H1 (cell line): ENCODE measurements around the gene POLR1G. TPM values are rescaled to one million over a fixed set of nuclear protein-coding genes. Genes with fewer than 3 reads are reported as not detected.

Experiments used
- ASH2L ChIP-seq: fragments of 200-600, 300-600 bp; sonication (generic); IDR thresholded peaks from one replicate; pipeline ENCODE4 v1.7.1; 2017; ENCODE audit warnings: low read length
- CREB1 ChIP-seq: IDR thresholded peaks from 2 replicates; pipeline ENCODE4 v1.6.1; 2012; ENCODE audit warnings: inconsistent platforms
- EP300 ChIP-seq, 2 experiments: IDR thresholded peaks; 1 replicate in 1 of 2; 2 replicates in 1 of 2; pipeline ENCODE4 v1.6.1; 2011 to 2012; ENCODE audit warnings: low read depth in 2 of 2, low read length in 2 of 2, mild to moderate bottlenecking in 2 of 2, borderline replicate concordance in 1 of 2, inconsistent platforms in 1 of 2, moderate library complexity in 1 of 2
- EZH2 ChIP-seq: fragments of 200-600 bp; sonication (generic); IDR thresholded peaks from 2 replicates; pipeline ENCODE4 v1.7.1; 2012; ENCODE audit warnings: low read depth, mild to moderate bottlenecking, moderate library complexity, low read length, inconsistent platforms; ENCODE audit not compliant: severe bottlenecking
- HDAC6 ChIP-seq: IDR thresholded peaks from one replicate; pipeline ENCODE4 v1.7.1; 2012; ENCODE audit warnings: low read depth, mild to moderate bottlenecking, inconsistent platforms, low read length, moderate library complexity
- JUND ChIP-seq: IDR thresholded peaks from 2 replicates; pipeline ENCODE4 v1.6.1; 2011; ENCODE audit warnings: mild to moderate bottlenecking, improper control_type of control experiment, low read length
- KDM4A ChIP-seq: IDR thresholded peaks from one replicate; pipeline ENCODE4 v1.7.1; 2012; ENCODE audit warnings: low read depth, mild to moderate bottlenecking, moderate library complexity, low read length, inconsistent platforms; ENCODE audit not compliant: severe bottlenecking
- PHF8 ChIP-seq: fragments of 200-600 bp; sonication (generic); conservative IDR thresholded peaks from 2 replicates; pipeline ENCODE4 v1.7.1; 2012; ENCODE audit warnings: low read depth, mild to moderate bottlenecking, inconsistent platforms, low read length, moderate library complexity
- POU5F1 ChIP-seq: IDR thresholded peaks from 2 replicates; pipeline ENCODE4 v1.6.1; 2011; ENCODE audit warnings: low read depth, mild to moderate bottlenecking, low read length, moderate library complexity
- RBBP5 ChIP-seq: IDR thresholded peaks from 2 replicates; pipeline ENCODE4 v1.7.1; 2012; ENCODE audit warnings: low read depth, mild to moderate bottlenecking, inconsistent platforms, low read length, moderate library complexity, borderline replicate concordance
- RFX5 ChIP-seq: IDR thresholded peaks from 2 replicates; pipeline ENCODE4 v1.6.1; 2011; ENCODE audit warnings: low read depth, low read length, improper control_type of control experiment, borderline replicate concordance
- SP1 ChIP-seq: IDR thresholded peaks from 2 replicates; pipeline ENCODE4 v1.6.1; 2011; ENCODE audit warnings: low read depth, low read length
- SP2 ChIP-seq: IDR thresholded peaks from 2 replicates; pipeline ENCODE4 v1.6.1; 2012; ENCODE audit warnings: mild to moderate bottlenecking, low read length, inconsistent platforms
- SUZ12 ChIP-seq: fragments of 200-600 bp; sonication (generic); IDR thresholded peaks from 2 replicates; pipeline ENCODE4 v1.6.1; 2012; ENCODE audit warnings: mild to moderate bottlenecking, inconsistent platforms, low read length, moderate library complexity, mixed read lengths
- TAF1 ChIP-seq: IDR thresholded peaks from 2 replicates; pipeline ENCODE4 v1.6.1; 2011; ENCODE audit warnings: mild to moderate bottlenecking, low read depth, low read length
- TBP ChIP-seq: IDR thresholded peaks from 2 replicates; pipeline ENCODE4 v1.6.1; 2011; ENCODE audit warnings: low read depth, low read length, improper control_type of control experiment
- TEAD4 ChIP-seq: IDR thresholded peaks from 2 replicates; pipeline ENCODE4 v1.6.1; 2012; ENCODE audit warnings: low read depth, low read length, inconsistent platforms, mixed read lengths
- ZNF274 ChIP-seq: IDR thresholded peaks from 2 replicates; pipeline ENCODE4 v1.7.0; 2012; ENCODE audit warnings: low read length, borderline replicate concordance; ENCODE audit errors: extremely low read depth
- polyA plus RNA-seq, 7 experiments: library from polyadenylated mRNA; depleted of rRNA in 3 of 7; stranded (reverse) in 5 of 7; unstranded in 2 of 7; fragments of >200 nt in 5 of 7; fragments of 200-250 nt in 2 of 7; gene quantifications; 1 replicate in 5 of 7; 2 replicates in 1 of 7; 4 replicates in 1 of 7; pipeline versions ENCODE4 v1.2.1 to v1.2.3, GENCODE V29; 2011 to 2013; ENCODE audit warnings: missing spikeins in 2 of 7, mixed read lengths in 2 of 7
- total RNA-seq: library from RNA; stranded (reverse); fragmentation: NEBNext Ultra II Directional; extraction: Animal tissue kit (Norgen Biotek cat#: 25700); gene quantifications from 2 replicates; pipeline ENCODE4 v1.2.1, GENCODE V29; 2021
- TF ChIP-seq, protein P1 (sequence below), 3 experiments: IDR thresholded peaks; 1 replicate in 2 of 3; 2 replicates in 1 of 3; pipeline versions ENCODE4 v1.5.1 to v1.6.1; 2011; ENCODE audit warnings: low read length in 3 of 3, mild to moderate bottlenecking in 3 of 3, inconsistent platforms in 2 of 3, low read depth in 1 of 3, moderate library complexity in 1 of 3; ENCODE audit not compliant: insufficient read depth in 1 of 3; ENCODE audit errors: control extremely low read depth in 1 of 3
- TF ChIP-seq, protein P2 (sequence below): IDR thresholded peaks from 2 replicates; pipeline ENCODE4 v1.6.1; 2011; ENCODE audit warnings: low read depth, mild to moderate bottlenecking, low read length; ENCODE audit not compliant: insufficient read depth
- TF ChIP-seq, protein P3 (sequence below): IDR thresholded peaks from 2 replicates; pipeline ENCODE4 v1.6.1; 2012; ENCODE audit warnings: inconsistent platforms

POLR1G gene
- total and polyA plus RNA-seq, 2 of the 8 experiments (the other 6 are each of a cell fraction or from before 2014, with no cell fraction given), result 16.8 to 34.8 TPM

DNA sequence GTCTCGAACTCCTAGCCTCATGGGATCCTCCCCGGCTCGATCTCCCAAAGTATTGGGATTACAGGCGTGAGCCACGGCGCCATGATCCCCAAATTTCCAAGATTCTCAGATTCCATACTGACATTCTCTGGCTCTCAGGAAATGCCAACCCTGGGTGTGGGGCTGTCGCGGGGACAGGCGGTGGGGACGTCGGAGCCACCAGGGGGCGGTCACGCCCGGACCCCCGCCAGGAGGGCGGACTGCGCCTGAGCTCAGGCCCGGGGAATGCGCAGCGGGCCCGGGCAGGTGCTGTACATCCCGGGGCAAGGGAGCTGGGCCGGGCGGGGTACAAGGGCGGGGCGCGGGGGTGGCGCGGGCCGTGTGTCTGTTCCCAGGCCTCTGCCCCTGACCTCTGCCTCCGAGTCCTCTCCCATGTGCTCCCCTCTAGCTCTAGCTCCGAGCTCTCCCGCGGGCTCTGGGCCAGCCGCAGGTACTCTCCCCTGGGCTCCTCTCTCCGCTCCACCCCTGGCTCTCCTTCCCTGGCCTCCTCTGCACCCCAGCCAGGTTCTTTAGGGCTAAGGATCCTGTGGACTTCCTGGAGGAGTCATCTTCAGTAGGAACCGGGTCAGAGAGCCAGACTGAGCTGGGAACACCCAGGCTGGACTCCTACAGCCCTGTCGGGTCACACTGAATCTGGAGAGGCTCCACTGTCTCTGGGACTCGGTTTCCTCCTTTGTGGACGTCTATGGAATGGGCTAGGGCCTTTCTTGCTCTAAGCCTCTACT, 4.0 kb upstream of the POLR1G start (continued):
- TF ChIP-seq TEAD4, result peak; percentile 62; the same call in 1 of the 2 replicates
- TF ChIP-seq EZH2, result no peak
- TF ChIP-seq EP300 (IDR thresholded peaks at IDR 0.05; ENCODE audit: borderline replicate concordance in 1 of 2, low read depth in 2 of 2, low read length in 2 of 2), result no peak
- no peak for TF ChIP-seq TBP
- no peak for TF ChIP-seq SUZ12
- no peak for TF ChIP-seq RFX5
- no peak for TF ChIP-seq JUND
- TF ChIP-seq, protein P1, sequence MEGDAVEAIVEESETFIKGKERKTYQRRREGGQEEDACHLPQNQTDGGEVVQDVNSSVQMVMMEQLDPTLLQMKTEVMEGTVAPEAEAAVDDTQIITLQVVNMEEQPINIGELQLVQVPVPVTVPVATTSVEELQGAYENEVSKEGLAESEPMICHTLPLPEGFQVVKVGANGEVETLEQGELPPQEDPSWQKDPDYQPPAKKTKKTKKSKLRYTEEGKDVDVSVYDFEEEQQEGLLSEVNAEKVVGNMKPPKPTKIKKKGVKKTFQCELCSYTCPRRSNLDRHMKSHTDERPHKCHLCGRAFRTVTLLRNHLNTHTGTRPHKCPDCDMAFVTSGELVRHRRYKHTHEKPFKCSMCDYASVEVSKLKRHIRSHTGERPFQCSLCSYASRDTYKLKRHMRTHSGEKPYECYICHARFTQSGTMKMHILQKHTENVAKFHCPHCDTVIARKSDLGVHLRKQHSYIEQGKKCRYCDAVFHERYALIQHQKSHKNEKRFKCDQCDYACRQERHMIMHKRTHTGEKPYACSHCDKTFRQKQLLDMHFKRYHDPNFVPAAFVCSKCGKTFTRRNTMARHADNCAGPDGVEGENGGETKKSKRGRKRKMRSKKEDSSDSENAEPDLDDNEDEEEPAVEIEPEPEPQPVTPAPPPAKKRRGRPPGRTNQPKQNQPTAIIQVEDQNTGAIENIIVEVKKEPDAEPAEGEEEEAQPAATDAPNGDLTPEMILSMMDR (IDR thresholded peaks at IDR 0.05; ENCODE audit: control extremely low read depth in 1 of 3, insufficient read depth in 1 of 3, low read depth in 1 of 3, low read length in 3 of 3), result peak; percentile 64 to 67 (median 66)
- TF ChIP-seq CREB1, result peak; percentile 63; the same call in 1 of the 2 replicates
- no peak for TF ChIP-seq SP1
- no peak for TF ChIP-seq HDAC6
- TF ChIP-seq KDM4A, result no peak
- TF ChIP-seq, protein P2, sequence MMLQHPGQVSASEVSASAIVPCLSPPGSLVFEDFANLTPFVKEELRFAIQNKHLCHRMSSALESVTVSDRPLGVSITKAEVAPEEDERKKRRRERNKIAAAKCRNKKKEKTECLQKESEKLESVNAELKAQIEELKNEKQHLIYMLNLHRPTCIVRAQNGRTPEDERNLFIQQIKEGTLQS, result no peak
- TF ChIP-seq PHF8, result no peak
- no peak for TF ChIP-seq ZNF274
- TF ChIP-seq, protein P3, sequence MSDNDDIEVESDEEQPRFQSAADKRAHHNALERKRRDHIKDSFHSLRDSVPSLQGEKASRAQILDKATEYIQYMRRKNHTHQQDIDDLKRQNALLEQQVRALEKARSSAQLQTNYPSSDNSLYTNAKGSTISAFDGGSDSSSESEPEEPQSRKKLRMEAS, result peak; percentile 51
- TF ChIP-seq RBBP5, result no peak
- no peak for TF ChIP-seq SP2
- TF ChIP-seq POU5F1, result no peak
- TF ChIP-seq TAF1, result no peak
- peak; percentile 31 for TF ChIP-seq ASH2L
